Parathyroid adenoma (tissue), 2 donors: ENCODE results near the gene ARHGAP23.

Source experiments
- H2AFZ ChIP-seq: fragments of 300-600 bp; sonication (generic); one replicate; pipeline ENCODE4 v1.7.0; 2017; ENCODE audit warnings: antibody characterized with exemption, mild to moderate bottlenecking
- H3K27ac ChIP-seq: fragments of 300-600 bp; sonication (generic); one replicate; pipeline ENCODE4 v1.7.0; 2017
- H3K27me3 ChIP-seq: fragments of 300-600 bp; sonication (generic); one replicate; pipeline ENCODE4 v1.7.0; 2017; ENCODE audit warnings: low read length; ENCODE audit not compliant: control insufficient read depth, insufficient read depth
- H3K36me3 ChIP-seq: fragments of 300-600 bp; sonication (generic); one replicate; pipeline ENCODE4 v1.7.0; 2017; ENCODE audit warnings: low read length; ENCODE audit not compliant: control insufficient read depth, insufficient read depth
- H3K4me1 ChIP-seq: fragments of 300-600 bp; sonication (generic); one replicate; pipeline ENCODE4 v1.7.0; 2017; ENCODE audit warnings: control low read depth
- H3K4me2 ChIP-seq: fragments of 300-600 bp; sonication (generic); one replicate; pipeline ENCODE4 v1.7.0; 2017; ENCODE audit warnings: low read length
- H3K4me3 ChIP-seq: fragments of 300-600 bp; sonication (generic); one replicate; pipeline ENCODE4 v1.7.0; 2017; ENCODE audit warnings: low read depth, low read length
- H3K79me2 ChIP-seq: fragments of 300-600 bp; sonication (generic); one replicate; pipeline ENCODE4 v1.7.0; 2017; ENCODE audit warnings: control low read depth
- H3K9ac ChIP-seq: fragments of 300-600 bp; sonication (generic); one replicate; pipeline ENCODE4 v1.7.0; 2017; ENCODE audit warnings: mild to moderate bottlenecking
- H3K9me3 ChIP-seq: fragments of 300-600 bp; sonication (generic); one replicate; pipeline ENCODE4 v1.7.0; 2017; ENCODE audit warnings: low read length; ENCODE audit not compliant: control insufficient read depth
- CTCF ChIP-seq: fragments of 300-600 bp; sonication (generic); IDR thresholded peaks from one replicate; pipeline ENCODE4 v1.7.0; 2017; ENCODE audit warnings: antibody characterized with exemption, mild to moderate bottlenecking
- donor health status: primary hyperparathyroidism.

Gene ARHGAP23

GRCh38 chr17:38401459-38401858, 26.8 kb upstream of the ARHGAP23 start:
- Histone ChIP-seq H3K36me3 (no peaks in the 10 kb centered on the region), H2AFZ (no peak overlapping the region), H3K27me3 (no peaks in the 10 kb centered on the region)

GRCh38 chr17:38402897-38403296, 25.4 kb upstream of the ARHGAP23 start:
- Histone ChIP-seq H3K27me3 (no peaks in the 10 kb centered on the region), H3K9ac (no peak overlapping the region), H3K79me2 (no peaks in the 10 kb centered on the region), H2AFZ (no peak overlapping the region), H3K4me1 (no peaks in the 10 kb centered on the region), H3K4me2 (no peak overlapping the region), H3K36me3 (no peaks in the 10 kb centered on the region), H3K4me3 (no peak overlapping the region), H3K9me3 (no peaks in the 10 kb centered on the region), H3K27ac (no peak overlapping the region)
- no peak for TF ChIP-seq CTCF

More at GRCh38 chr17:38401459-38401858, 26.8 kb upstream of the ARHGAP23 start:
- Histone ChIP-seq H3K9ac (no peak overlapping the region), H3K79me2 (no peaks in the 10 kb centered on the region), H3K27ac (no peak overlapping the region), H3K4me3 (no peak overlapping the region), H3K4me2 (no peak overlapping the region), H3K9me3 (no peaks in the 10 kb centered on the region), H3K4me1 (no peaks in the 10 kb centered on the region)
- TF ChIP-seq CTCF, result no peak

- H3K9me3 ChIP-seq, result no peaks in the 10 kb centered on the region
- no peaks in the 10 kb centered on the region for H3K4me1 ChIP-seq
- no peak overlapping the region for H3K4me2 ChIP-seq
- H3K36me3 ChIP-seq, result no peaks in the 10 kb centered on the region
- TF ChIP-seq CTCF, result no peak
- no peak overlapping the region for H3K9ac ChIP-seq
- H3K27me3 ChIP-seq, result no peaks in the 10 kb centered on the region
- no peaks in the 10 kb centered on the region for H3K79me2 ChIP-seq
- H2AFZ ChIP-seq, result no peak overlapping the region
- no peak overlapping the region for H3K27ac ChIP-seq
- H3K4me3 ChIP-seq, result no peak overlapping the region
Measured at GRCh38 chr17:38403491-38403890, 24.8 kb upstream of the ARHGAP23 start.

- Histone ChIP-seq H3K4me1 (no peaks in the 10 kb centered on the region), H3K27ac (no peak overlapping the region), H3K27me3 (no peaks in the 10 kb centered on the region), H3K9ac (no peak overlapping the region), H2AFZ (no peak overlapping the region), H3K9me3 (no peaks in the 10 kb centered on the region), H3K79me2 (no peaks in the 10 kb centered on the region), H3K4me2 (no peak overlapping the region), H3K36me3 (no peaks in the 10 kb centered on the region), H3K4me3 (no peak overlapping the region)
- TF ChIP-seq CTCF, result no peak
Measured at GRCh38 chr17:38404174-38404943, 23.9 kb upstream of the ARHGAP23 start.

GRCh38 chr17:38405654-38406053, 22.6 kb upstream of the ARHGAP23 start:
- no peak overlapping the region for H3K27ac ChIP-seq
- no peaks in the 10 kb centered on the region for H3K9me3 ChIP-seq
- H3K79me2 ChIP-seq, result no peaks in the 10 kb centered on the region
- no peaks in the 10 kb centered on the region for H3K27me3 ChIP-seq
- H3K4me2 ChIP-seq, result no peak overlapping the region
- H2AFZ ChIP-seq, result no peak overlapping the region
- no peak overlapping the region for H3K4me3 ChIP-seq
- TF ChIP-seq CTCF, result no peak
- H3K36me3 ChIP-seq, result no peaks in the 10 kb centered on the region
- no peaks in the 10 kb centered on the region for H3K4me1 ChIP-seq
- no peak overlapping the region for H3K9ac ChIP-seq
